Measurements from ENCODE around the gene HHIP. TPM values are rescaled to one million over a fixed set of nuclear protein-coding genes. Genes with fewer than 3 reads are reported as not detected.

Gene HHIP
- polyA plus RNA-seq, 3 donors, result 0.90 to 3.8 (median 1.1) TPM

DNA sequence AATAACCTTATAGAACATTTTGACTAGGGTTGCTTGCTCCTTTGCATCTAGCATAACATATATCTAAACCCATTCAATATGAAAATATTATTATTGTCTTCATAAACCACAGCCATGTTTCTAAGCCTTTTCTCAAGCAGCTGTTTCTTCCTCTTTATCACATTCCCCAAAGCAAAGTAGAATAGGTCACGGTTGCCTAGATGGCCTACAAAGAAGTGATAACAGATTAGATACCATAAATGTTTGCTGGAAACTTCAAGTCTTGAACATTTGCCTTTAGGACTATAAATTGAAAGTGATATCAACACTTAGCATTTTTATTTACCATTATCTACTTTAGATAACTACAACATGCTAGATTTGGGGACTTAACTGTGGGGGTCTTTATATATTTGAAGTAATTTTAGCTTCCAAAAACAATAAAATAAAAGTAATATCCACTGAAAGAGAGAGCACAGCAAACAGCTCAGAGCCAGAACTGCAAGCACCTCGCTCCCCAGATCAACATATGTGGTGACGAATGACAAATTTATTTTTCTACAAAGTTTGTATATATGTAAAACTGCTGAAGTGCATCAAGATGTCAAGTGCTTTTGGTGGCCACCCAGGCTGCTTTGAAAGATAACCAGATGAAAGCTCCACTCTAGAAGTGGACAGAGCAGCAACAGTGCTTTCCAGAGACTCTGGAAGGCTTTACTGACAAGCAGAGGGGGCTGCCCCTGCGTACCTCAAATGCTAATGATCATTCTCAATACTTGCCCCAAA, 8.0 kb downstream of the HHIP start:
- H3K27ac ChIP-seq (ENCODE audit: low read depth, low read length), result no peak overlapping the region
- WGBS, 3 donors, result 71 to 85% (median 80%) methylated on average over 4 of the region's 4 CpGs

- 91 to 92% (median 92%) methylated on average over 2 of the region's 2 CpGs for WGBS, 3 donors
- no peak overlapping the region for H3K27ac ChIP-seq (ENCODE audit: low read depth, low read length)
Observed at GRCh38 chr4:144655491-144655890, 9.5 kb downstream of the HHIP start.

DNA sequence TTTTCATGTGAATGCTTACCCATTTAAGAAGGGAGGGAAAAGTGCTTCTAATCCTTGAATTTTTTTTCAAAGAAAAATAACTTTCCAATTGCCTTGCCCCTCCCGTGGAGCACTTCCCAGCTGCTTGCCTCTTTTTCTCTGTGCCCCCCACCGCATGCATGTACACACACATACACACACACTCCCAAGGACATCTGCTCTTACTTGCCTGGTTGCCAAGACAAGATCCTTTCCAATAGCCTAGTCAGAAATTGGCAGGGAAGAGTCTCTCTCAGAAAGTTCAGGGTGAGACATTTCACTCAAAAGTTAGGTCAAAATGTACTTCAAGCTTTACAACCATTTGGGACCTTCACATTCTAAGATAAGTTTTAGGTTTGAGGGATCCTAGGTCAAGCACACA, 10.9 kb downstream of the HHIP start:
- no peak overlapping the region for H3K27ac ChIP-seq (ENCODE audit: low read depth, low read length)
- 14 to 59% (median 29%) methylated on average over 2 of the region's 2 CpGs for WGBS, 3 donors

GRCh38 chr4:144658015-144658567, 12.1 kb downstream of the HHIP start:
- H3K27ac ChIP-seq (ENCODE audit: low read depth, low read length), result no peak overlapping the region
- WGBS, 3 donors, result 88 to 94% (median 93%) methylated on average over 8 of the region's 8 CpGs

DNA sequence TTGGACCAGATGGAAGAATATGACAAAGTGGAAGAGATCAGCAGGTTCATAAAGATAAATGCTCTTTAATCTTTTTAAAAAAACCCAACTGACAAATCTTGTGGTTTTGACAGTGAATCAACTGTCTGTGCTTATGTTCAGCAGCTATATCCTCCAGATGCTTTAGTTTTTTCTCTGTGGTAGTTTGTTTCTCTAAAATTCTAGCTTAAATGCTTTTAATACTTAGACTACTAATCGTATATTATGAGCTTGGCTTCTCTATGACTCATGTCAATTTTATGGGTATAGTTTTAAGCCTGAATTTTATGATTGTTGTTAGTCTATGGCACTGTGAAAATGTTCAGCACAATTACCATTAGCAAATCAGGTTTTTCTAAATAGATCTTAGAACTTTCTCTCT, 12.9 kb downstream of the HHIP start:
- WGBS, 3 donors, result 0 to 65% (median 31%) methylated on average over 1 of the region's 1 CpG
- H3K27ac ChIP-seq (ENCODE audit: low read depth, low read length), result no peak overlapping the region

DNA sequence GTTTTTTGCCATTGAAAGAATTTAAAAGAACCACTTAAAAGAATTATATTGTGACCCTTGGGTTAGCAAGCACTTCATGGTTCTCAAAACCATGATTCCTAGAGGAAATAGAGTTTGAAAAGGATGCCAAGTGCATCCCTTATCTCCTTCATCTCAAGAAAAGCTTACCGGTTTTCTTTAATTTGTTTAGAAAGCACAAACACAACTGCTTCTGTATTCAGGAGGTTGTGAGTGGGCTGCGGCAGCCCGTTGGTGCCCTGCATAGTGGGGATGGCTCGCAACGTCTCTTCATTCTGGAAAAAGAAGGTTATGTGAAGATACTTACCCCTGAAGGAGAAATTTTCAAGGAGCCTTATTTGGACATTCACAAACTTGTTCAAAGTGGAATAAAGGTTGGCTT, 13.5 kb downstream of the HHIP start:
- WGBS, 3 donors, result 74 to 78% (median 75%) methylated on average over 5 of the region's 5 CpGs
- no peak overlapping the region for H3K27ac ChIP-seq (ENCODE audit: low read depth, low read length)

GRCh38 chr4:144663834-144664475, 18.0 kb downstream of the HHIP start:
- WGBS, 3 donors, result 71 to 74% (median 73%) methylated on average over 7 of the region's 7 CpGs
- no peak overlapping the region for H3K27ac ChIP-seq (ENCODE audit: low read depth, low read length)

DNA sequence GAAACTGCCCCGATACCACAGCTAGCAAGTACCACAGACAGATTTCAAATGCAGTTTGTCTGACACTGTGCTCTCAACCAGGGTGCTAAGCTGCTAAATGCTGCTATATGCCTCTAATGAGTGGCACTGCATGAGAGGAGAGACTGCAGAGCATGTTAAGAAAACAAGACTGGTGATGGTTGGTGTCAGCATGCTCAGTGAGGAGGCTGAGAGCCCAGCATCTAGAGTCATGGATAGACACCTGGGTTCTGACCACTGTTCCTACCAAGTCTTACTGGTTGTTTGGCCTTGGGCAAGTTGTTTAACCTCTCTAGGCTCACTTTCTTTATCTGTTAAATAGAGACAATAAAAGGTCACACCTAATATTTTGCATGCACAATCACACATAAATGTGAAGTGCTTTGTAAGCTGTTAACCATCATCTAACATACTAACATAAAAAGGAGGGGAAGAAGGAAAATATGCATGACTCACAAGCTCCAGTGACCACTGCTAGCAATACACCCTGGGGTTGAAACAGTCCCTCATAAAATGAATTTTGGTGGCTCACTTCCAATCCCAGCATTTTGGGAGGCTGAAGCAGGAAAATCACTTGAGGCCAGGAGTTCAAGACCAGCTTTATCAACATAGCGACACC, 20.7 kb downstream of the HHIP start:
- no peak overlapping the region for H3K27ac ChIP-seq (ENCODE audit: low read depth, low read length)
- whole genome bisulfite sequencing, 3 donors, result 90 to 94% (median 91%) methylated on average over 2 of the region's 2 CpGs

DNA sequence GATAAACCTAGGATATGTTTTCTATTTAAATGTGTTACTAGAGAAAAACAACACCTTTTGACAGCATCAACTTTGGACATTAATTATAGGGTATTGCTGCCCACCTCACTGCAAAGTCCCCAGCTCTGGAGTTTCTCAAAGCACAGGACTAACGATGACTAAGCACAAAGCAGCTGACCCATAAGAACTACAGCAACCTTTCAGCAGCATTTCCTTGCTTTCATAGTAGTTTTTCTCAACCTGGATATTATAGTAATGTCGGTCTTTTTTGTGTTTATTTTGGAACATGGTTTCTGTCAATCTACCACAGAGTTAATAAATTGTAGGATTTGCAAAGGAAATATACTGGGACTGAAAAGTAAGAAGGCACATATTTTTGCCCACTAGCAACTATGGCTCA, 21.5 kb downstream of the HHIP start:
- no peak overlapping the region for H3K27ac ChIP-seq (ENCODE audit: low read depth, low read length)
- 40 to 60% (median 59%) methylated on average over 2 of the region's 2 CpGs for WGBS, 3 donors

DNA sequence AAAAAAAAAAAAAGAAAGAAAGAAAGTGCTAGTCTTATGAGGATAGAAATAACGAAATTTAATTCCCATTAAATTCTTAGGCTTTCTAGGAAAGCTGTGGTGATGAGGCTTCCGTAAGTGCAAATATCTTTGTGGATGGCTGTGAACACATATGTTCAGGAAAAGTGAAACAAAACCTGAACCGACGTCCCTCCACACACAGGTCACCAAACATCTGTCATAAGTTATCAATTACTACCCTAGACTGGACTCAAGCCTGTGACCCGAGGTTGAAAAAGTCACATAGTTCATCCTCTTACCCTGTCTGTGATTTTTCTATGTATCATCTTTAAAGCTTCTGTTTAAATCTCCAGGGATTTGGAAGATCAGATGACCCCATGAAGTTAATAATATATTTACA, 24.8 kb downstream of the HHIP start:
- WGBS, 3 donors, result 63 to 77% (median 67%) methylated on average over 5 of the region's 5 CpGs
- H3K27ac ChIP-seq (ENCODE audit: low read depth, low read length), result no peak overlapping the region

DNA sequence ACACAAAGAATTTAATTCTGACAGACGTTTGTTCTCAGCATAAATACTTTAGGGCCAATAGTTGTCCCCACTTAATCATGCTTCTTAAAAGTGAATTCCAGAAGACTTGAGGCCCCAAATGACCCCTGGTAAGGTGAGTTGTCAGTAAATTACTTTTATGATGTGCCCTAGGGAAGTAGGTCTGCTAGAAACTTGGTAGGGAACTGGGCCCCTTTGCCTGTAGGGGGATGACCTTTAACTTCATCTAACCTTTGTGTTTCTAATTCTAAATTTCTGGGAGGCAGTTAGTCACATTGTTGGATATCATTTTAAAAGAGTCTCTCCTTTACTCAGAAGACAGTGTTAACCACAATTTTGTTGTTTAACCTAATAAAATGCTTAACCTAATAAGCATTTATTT, 28.8 kb downstream of the HHIP start:
- 59 to 68% (median 61%) methylated on average over 1 of the region's 1 CpG for WGBS, 3 donors
- no peak overlapping the region for H3K27ac ChIP-seq (ENCODE audit: low read depth, low read length)

GRCh38 chr4:144681806-144682205, 35.9 kb downstream of the HHIP start:
- 37 to 48% (median 39%) methylated on average over 3 of the region's 3 CpGs for WGBS, 3 donors
- H3K27ac ChIP-seq (ENCODE audit: low read depth, low read length), result no peak overlapping the region

- H3K27ac ChIP-seq (ENCODE audit: low read depth, low read length), result no peak overlapping the region
- WGBS, 3 donors, result 89 to 95% (median 94%) methylated on average over 8 of the region's 8 CpGs
Observed at GRCh38 chr4:144683516-144683915, 37.6 kb downstream of the HHIP start.

DNA sequence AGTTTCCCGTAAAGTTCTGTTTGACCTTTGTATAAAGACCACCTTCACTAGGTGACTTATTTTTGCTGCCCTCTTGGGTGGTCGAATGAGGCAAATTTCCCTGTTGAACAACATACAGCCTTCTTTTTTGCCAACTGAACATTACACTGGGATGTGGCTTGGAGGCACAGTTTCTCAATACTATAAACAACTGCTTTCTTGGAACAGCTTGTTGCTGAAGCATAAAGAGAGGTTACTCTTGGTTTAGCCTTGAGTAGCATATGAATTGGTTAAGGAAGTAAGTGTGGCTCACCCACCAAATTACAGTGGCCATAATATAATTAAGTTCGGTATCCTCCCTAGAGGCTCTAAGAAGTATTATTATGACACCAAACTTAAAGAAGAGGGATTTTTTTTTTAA, 40.0 kb downstream of the HHIP start:
- H3K27ac ChIP-seq (ENCODE audit: low read depth, low read length), result no peak overlapping the region
- WGBS, 3 donors, result 78 to 91% (median 82%) methylated on average over 3 of the region's 3 CpGs

DNA sequence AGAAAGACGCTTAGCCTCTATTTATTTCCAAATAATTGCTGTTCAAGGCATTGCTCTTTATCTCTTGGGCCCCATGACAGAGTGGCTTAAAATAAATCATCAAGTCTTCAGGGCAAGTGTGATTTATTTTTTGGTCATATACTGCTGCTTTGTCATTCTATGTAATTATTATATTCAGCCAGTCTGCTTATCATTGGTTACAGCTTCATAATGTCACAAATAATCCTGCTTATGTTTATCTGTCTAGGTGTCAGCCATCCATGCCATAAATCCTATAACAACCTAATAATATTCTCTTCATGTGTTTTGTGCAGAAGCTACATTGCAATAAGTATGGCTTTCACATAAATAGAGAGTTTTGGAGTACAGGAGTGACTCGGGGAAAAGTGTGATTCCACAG, 41.0 kb downstream of the HHIP start:
- no peak overlapping the region for H3K27ac ChIP-seq (ENCODE audit: low read depth, low read length)
- 69 to 77% (median 76%) methylated on average over 2 of the region's 2 CpGs for WGBS, 3 donors

- H3K27ac ChIP-seq (ENCODE audit: low read depth, low read length), result no peak overlapping the region
- 54 to 90% (median 86%) methylated on average over 1 of the region's 1 CpG for WGBS, 3 donors
Observed at GRCh38 chr4:144687466-144687865, 41.5 kb downstream of the HHIP start.

DNA sequence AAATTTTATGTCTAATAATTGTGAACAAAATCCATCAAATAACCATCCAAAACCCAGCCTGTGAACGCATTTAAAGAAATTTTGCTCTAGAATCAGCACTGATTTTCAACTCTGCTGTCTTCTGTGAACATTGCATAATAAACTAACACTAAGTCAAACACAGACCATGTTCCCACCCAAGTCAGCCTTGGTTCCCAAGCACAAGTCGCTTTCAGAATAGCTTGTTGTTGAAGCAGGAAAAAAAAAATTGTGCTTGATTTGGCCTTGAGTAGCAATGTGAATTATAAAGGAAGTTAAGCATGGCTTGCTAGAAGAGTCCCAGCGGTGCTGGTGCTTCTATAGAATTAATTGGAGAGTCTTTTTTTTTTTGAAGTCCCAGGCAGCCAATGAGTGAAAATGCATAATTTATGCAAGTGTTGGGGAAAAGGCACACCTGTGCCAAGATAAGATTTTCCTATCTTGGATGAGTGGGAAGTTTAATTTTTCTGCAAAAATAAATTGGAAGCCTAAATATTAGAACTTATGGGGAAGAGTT, 42.1 kb downstream of the HHIP start:
- H3K27ac ChIP-seq (ENCODE audit: low read depth, low read length), result no peak overlapping the region
- 33 to 93% (median 88%) methylated on average over 3 of the region's 3 CpGs for WGBS, 3 donors

DNA sequence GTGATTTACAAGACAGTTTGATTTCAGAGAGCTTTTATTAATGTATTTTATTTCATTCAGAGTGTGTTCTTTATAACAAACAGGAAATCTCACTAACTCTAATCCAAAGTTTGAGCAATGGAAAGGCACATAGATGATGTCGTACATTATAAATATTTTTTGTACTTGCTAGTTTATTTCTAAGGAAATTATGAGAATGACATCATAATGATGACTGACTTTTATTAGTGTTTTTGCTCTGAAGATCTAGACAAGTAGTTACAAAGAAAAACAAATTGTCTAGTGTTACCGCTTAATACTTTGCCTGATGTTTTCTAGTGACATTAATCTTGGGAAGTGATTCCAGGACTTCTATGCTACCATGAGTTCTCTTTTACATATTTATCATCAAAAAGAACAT, 43.2 kb downstream of the HHIP start:
- 87 to 90% (median 88%) methylated on average over 2 of the region's 2 CpGs for WGBS, 3 donors

DNA sequence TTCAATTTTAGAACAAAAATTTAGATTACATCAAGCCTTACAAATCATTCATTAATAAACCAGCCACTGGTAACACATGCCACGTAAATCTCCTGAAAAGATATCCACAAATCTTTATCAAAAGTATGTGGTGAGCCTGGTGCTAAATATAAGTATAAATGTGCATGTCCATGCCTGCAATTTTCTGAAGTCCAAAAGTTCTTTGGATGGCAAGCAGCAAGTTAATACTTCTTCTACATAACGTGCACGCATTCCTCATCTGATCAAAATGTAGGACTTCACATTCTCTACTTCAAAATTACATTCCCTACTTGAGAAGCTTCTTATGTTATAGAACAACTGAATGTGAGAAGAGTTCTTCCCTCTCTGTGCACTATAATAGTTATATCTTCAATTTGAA, 49.8 kb downstream of the HHIP start:
- H3K27ac ChIP-seq (ENCODE audit: low read depth, low read length), result no peak overlapping the region
- WGBS, 3 donors, result 90 to 97% (median 94%) methylated on average over 3 of the region's 3 CpGs

More for the DNA sequence above, 43.2 kb downstream of the HHIP start:
- H3K27ac ChIP-seq (ENCODE audit: low read depth, low read length), result no peak overlapping the region
